ENCODE measurements around the gene CKAP4. TPM values are rescaled to one million over a fixed set of nuclear protein-coding genes. Genes with fewer than 3 reads are reported as not detected.

Gene CKAP4
- total and polyA plus RNA-seq, 2 donors (not counting 3 experiments of a cell fraction or from before 2014, with no cell fraction given) = 117 to 223 TPM

DNA sequence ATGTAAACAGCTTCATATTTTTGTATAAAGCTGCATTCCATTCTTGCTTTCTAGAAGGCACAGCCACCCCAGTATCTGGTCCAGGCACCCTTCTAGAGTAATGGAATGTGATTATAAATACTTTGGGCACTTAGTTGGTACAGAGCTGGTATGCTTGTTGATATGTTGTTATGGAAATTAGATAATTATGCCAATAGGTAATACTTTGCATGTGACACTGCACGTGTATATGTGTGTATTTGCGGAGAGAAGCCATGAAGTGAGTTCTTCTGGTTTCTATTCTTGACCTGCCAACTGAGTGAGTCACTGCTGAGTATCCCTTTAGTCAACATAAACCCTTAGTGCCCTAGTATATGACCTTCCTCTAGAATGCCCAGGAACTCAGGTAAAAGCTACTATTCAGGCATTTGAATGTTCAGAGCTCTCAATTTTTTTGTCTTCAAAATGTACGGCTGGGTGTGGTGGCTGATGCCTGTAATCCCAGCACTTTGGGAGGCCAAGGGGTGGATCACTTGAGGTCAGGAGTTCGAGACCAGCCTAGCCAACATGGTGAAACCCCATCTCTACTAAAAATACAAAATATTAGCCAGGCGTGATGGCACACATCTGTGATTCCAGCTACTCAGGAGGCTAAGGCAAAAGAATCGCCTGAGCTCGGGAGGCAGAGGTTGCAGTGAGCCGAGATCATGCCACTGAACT lies 48.5 kb upstream of the CKAP4 start:
- dilution Hi-C loops (cut with MboI; ENCODE audit: extremely low pct_ligation_motif_present, low sequenced_read_pairs) = no loop called here

DNA sequence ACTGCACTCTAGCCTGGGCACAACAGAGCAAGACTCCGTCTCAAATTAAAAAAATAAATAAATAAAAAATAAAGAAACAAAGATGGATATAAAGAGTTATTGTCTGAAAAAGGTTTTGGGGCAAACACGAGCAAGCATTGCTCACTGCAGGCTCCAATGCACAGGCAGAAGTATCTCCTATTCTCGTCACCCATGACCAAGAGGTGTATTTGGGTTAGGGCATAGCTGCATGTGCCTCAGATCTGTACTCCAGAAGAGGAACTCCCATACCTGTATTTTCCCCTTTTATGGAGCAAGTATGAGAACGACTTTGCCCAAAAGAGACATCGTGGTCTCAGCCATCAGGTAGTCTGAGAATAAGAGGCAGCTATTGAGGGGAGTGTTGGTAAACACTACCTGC lies 44.5 kb upstream of the CKAP4 start:
- no peaks in the 10 kb centered on the region for H4K20me1 ChIP-seq (replicated peaks; ENCODE audit: control insufficient read depth, extremely low read depth, insufficient read depth, low read length)
- H3K9me1 ChIP-seq (replicated peaks; ENCODE audit: control insufficient read depth, extremely low read depth, insufficient read depth, low read length) = no peaks in the 10 kb centered on the region
- no peaks in the 10 kb centered on the region for H3K36me3 ChIP-seq (ENCODE audit: control insufficient read depth in 2 of 2, extremely low read depth in 1 of 2, insufficient read depth in 2 of 2, low read length in 2 of 2)
- DNase-seq (ENCODE audit: low read depth, low spot score) (no peak), FAIRE-seq (no peak)
- H3K9ac ChIP-seq (replicated peaks; ENCODE audit: extremely low read depth, insufficient read depth, low read length) = no peak overlapping the region
- no peaks in the 10 kb centered on the region for H3K79me2 ChIP-seq (ENCODE audit: control insufficient read depth, insufficient read depth, low read length)
- no TSS peak for BruUV-seq (replicated peaks)
- H2AFZ ChIP-seq (ENCODE audit: low read depth, low read length) = no peak overlapping the region
- no peak for TF ChIP-seq JUN (IDR thresholded peaks at IDR 0.05; ENCODE audit: borderline replicate concordance, insufficient read depth, insufficient read length, low read depth)
- TF ChIP-seq POLR2A (IDR thresholded peaks at IDR 0.05; ENCODE audit: low read depth, low read length) = no peak
- no peak for TF ChIP-seq EZH2 (IDR thresholded peaks at IDR 0.05; ENCODE audit: borderline replicate concordance, low read depth, low read length, severe bottlenecking)
- no peak for TF ChIP-seq GATA2 (IDR thresholded peaks at IDR 0.05; ENCODE audit: insufficient read depth, insufficient read length, low read depth, low read length)
- no peak for TF ChIP-seq MYC (IDR thresholded peaks at IDR 0.05; ENCODE audit: low read depth, low read length)
- no peak for TF ChIP-seq FOS (IDR thresholded peaks at IDR 0.05; ENCODE audit: borderline replicate concordance, insufficient read depth, low read length)
- no peak for TF ChIP-seq POLR2AphosphoS5 (IDR thresholded peaks at IDR 0.05; ENCODE audit: insufficient read depth, low read depth, low read length)
- TF ChIP-seq, protein P1, sequence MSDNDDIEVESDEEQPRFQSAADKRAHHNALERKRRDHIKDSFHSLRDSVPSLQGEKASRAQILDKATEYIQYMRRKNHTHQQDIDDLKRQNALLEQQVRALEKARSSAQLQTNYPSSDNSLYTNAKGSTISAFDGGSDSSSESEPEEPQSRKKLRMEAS (IDR thresholded peaks at IDR 0.05; ENCODE audit: insufficient read depth, insufficient read length) = no peak
- intact Hi-C loops (cut with micrococcal nuclease) = no loop called here
- ChIA-PET POLR2A (no interaction called here), CTCF (interaction anchor here (1.1 to 2.0 kb wide), 2 partner anchors 10 to 24 kb away, joined by 3 to 8 read pairs; no protein-coding TSS in a partner anchor)
- H3K4me3 ChIP-seq (replicated peaks in 1 of 3; ENCODE audit: insufficient read depth in 1 of 3, low read depth in 1 of 3, low read length in 3 of 3) = no peak overlapping the region
- H3K9me3 ChIP-seq (replicated peaks; ENCODE audit: control insufficient read depth, insufficient read depth, low read length) = no peaks in the 10 kb centered on the region
- H3K4me1 ChIP-seq (ENCODE audit: control insufficient read depth, extremely low read depth, insufficient read depth, low read length) = no peaks in the 10 kb centered on the region
- peaks cover 0 to 2% of the 10 kb centered on the region in 2 experiments for H3K27me3 ChIP-seq (ENCODE audit: control insufficient read depth in 2 of 2, insufficient read depth in 2 of 2, low read length in 2 of 2)
- no peak overlapping the region for H3K27ac ChIP-seq (ENCODE audit: insufficient read depth, low read depth, low read length)
- H3K4me2 ChIP-seq (ENCODE audit: insufficient read depth, low read length) = no peak overlapping the region
- dilution Hi-C loops (cut with MboI; ENCODE audit: extremely low pct_ligation_motif_present, low sequenced_read_pairs) = no loop called here

More for the DNA sequence above, 48.5 kb upstream of the CKAP4 start:
- Histone ChIP-seq H3K4me3 (replicated peaks in 1 of 3; ENCODE audit: insufficient read depth in 1 of 3, low read depth in 1 of 3, low read length in 3 of 3) (no peak overlapping the region), H3K9ac (replicated peaks; ENCODE audit: extremely low read depth, insufficient read depth, low read length) (no peak overlapping the region), H4K20me1 (replicated peaks; ENCODE audit: control insufficient read depth, extremely low read depth, insufficient read depth, low read length) (no peaks in the 10 kb centered on the region), H3K4me1 (ENCODE audit: control insufficient read depth, extremely low read depth, insufficient read depth, low read length) (peaks cover 6% of the 10 kb centered on the region), H3K79me2 (ENCODE audit: control insufficient read depth, insufficient read depth, low read length) (no peaks in the 10 kb centered on the region), H3K27me3 (ENCODE audit: control insufficient read depth in 2 of 2, insufficient read depth in 2 of 2, low read length in 2 of 2) (peaks cover 0 to 2% of the 10 kb centered on the region in 2 experiments), H3K27ac (ENCODE audit: insufficient read depth, low read depth, low read length) (no peak overlapping the region), H3K36me3 (ENCODE audit: control insufficient read depth in 2 of 2, extremely low read depth in 1 of 2, insufficient read depth in 2 of 2, low read length in 2 of 2) (no peaks in the 10 kb centered on the region), H3K4me2 (ENCODE audit: insufficient read depth, low read length) (no peak overlapping the region), H3K9me3 (replicated peaks; ENCODE audit: control insufficient read depth, insufficient read depth, low read length) (no peaks in the 10 kb centered on the region), H3K9me1 (replicated peaks; ENCODE audit: control insufficient read depth, extremely low read depth, insufficient read depth, low read length) (no peaks in the 10 kb centered on the region), H2AFZ (ENCODE audit: low read depth, low read length) (no peak overlapping the region)
- DNase-seq (ENCODE audit: low read depth, low spot score) (no peak), FAIRE-seq (no peak)
- ChIA-PET CTCF (interaction anchor here (1.1 to 3.6 kb wide), 5 partner anchors 14 to 70 kb away, joined by 3 to 20 read pairs (median 4); partner anchors contain the start of gene CKAP4), POLR2A (no interaction called here)
- intact Hi-C loops (cut with micrococcal nuclease) = no loop called here
- TF ChIP-seq JUN (IDR thresholded peaks at IDR 0.05; ENCODE audit: borderline replicate concordance, insufficient read depth, insufficient read length, low read depth) = peak; percentile 21
- no peak for TF ChIP-seq POLR2AphosphoS5 (IDR thresholded peaks at IDR 0.05; ENCODE audit: insufficient read depth, low read depth, low read length)
- peak; percentile 33 for TF ChIP-seq FOS (IDR thresholded peaks at IDR 0.05; ENCODE audit: borderline replicate concordance, insufficient read depth, low read length)
- BruUV-seq (replicated peaks) = no TSS peak

All from endothelial cell of umbilical vein (primary cell).